Mucosa of rectum (tissue), 2 donors: Measurements from ENCODE around the gene TNK1.
"Not testable (repeated sequence)": the region's sequence is repeated elsewhere in the genome, so short reads cannot be mapped to it uniquely, and the experiment has no call there.

ENCODE experiments used
- H3K27ac ChIP-seq, 2 donors: one replicate each; pipeline ENCODE4 v1.7.0; 2013; ENCODE audit warnings: inconsistent platforms in 2 of 2, low read depth in 2 of 2, low read length in 2 of 2
- H3K27me3 ChIP-seq, 2 donors: one replicate each; pipeline ENCODE4 v1.7.0; 2013; ENCODE audit warnings: low read length in 2 of 2; ENCODE audit not compliant: control insufficient read depth in 2 of 2, insufficient read depth in 2 of 2
- H3K36me3 ChIP-seq, 2 donors: one replicate each; pipeline ENCODE4 v1.7.0; 2013; ENCODE audit warnings: low read length in 2 of 2; ENCODE audit not compliant: control insufficient read depth in 2 of 2, insufficient read depth in 2 of 2
- H3K4me1 ChIP-seq, 2 donors: one replicate each; pipeline ENCODE4 v1.7.0; 2013; ENCODE audit warnings: low read length in 2 of 2, mild to moderate bottlenecking in 1 of 2; ENCODE audit not compliant: control insufficient read depth in 2 of 2, insufficient read depth in 2 of 2
- H3K4me3 ChIP-seq, 2 donors: one replicate each; pipeline ENCODE4 v1.7.0; 2013; ENCODE audit warnings: low read length in 2 of 2
- H3K9ac ChIP-seq, 2 donors: one replicate each; pipeline ENCODE4 v1.7.0; 2013; ENCODE audit warnings: low read length in 2 of 2, low read depth in 1 of 2, mild to moderate bottlenecking in 1 of 2
- H3K9me3 ChIP-seq, 2 donors: one replicate each; pipeline ENCODE4 v1.7.0; 2013; ENCODE audit warnings: low read length in 2 of 2; ENCODE audit not compliant: control insufficient read depth in 2 of 2
- donor health status: healthy.
- donor health status: Normal muscosa, but diverticular disease.

The TNK1 gene

GRCh38 chr17:7380855-7381683 is at the start of gene TNK1:
Gene TNK1, plus strand, starts transcription at chr17:7381089. Its CDS starts 1,838 bp downstream, at chr17:7382927.
- Histone ChIP-seq H3K36me3 (peaks cover 7 to 8% of the 10 kb centered on the region in 2 donors), H3K4me1 (peaks cover 13 to 16% of the 10 kb centered on the region in 2 donors), H3K4me3 (peak within 1 kb of the TSS; percentile 69 to 77), H3K27me3 (no peaks in the 10 kb centered on the region), H3K9me3 (no peaks in the 10 kb centered on the region), H3K9ac (peak within 1 kb of the TSS; percentile 75 to 86), H3K27ac (peak within 1 kb of the TSS; percentile 57 to 67)

DNA sequence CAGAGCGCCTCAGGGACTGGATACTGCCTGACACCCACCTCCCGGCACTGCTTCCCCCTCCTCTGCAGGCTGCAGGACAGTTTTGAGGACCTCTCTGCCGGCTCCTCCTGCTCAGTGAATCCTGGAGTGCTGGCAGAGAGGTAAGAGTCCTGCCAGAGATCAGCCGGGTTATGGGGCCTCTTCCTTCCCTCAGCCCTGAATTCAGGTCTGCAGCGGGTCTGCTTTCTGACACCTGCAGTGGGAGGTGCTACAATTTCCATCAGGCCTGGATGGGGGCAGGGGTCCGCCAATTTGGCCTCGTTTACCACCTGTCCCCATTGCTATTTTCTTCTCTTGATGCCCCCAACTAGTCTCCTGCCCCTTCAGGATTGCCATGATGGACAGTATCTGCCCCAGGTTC is 48.8 kb upstream of the TNK1 start:
- Histone ChIP-seq H3K4me1 (peaks cover 7 to 28% of the 10 kb centered on the region in 2 donors), H3K36me3 (no peaks in the 10 kb centered on the region), H3K9me3 (no peaks in the 10 kb centered on the region), H3K4me3 (no peak overlapping the region), H3K27ac (no peak overlapping the region), H3K27me3 (peaks cover 0 to 2% of the 10 kb centered on the region in 2 donors), H3K9ac (no peak overlapping the region)

DNA sequence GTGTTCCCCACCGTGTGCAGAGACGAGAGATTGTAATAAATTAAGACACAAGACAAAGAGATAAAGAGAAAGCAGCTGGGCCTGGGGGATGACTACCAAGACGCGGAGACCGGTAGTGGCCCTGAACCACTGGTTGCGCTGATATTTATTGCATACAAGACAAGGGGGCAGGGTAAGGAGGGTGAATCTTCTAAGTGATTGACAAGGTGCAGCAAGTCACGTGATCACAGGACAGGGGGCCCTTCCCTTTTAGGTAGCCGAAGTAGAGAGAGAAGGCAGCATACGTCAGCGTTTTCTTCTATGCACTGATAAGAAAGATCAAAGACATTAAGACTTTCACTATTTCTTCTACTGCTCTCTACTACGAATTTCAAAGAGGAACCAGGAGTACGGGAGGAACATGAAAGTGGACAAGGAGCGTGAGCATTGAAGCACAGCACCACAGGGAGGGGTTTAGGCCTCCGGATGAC is 48.3 kb upstream of the TNK1 start:
- H3K27me3 ChIP-seq, H3K27ac ChIP-seq: not testable (repeated sequence)

GRCh38 chr17:7334938-7335538 is 45.9 kb upstream of the TNK1 start:
- Histone ChIP-seq H3K4me1 (peaks cover 0 to 18% of the 10 kb centered on the region in 2 donors), H3K27me3 (peaks cover 0 to 2% of the 10 kb centered on the region in 2 donors)

More for the DNA sequence above, 48.3 kb upstream of the TNK1 start:
- not testable (repeated sequence) for H3K36me3 ChIP-seq, H3K9ac ChIP-seq, H3K9me3 ChIP-seq, H3K4me3 ChIP-seq
- H3K4me1 ChIP-seq: peaks cover 7 to 28% of the 10 kb centered on the region in 2 donors

GRCh38 chr17:7335765-7336164 is 45.1 kb upstream of the TNK1 start:
- not testable (repeated sequence) for H3K9ac ChIP-seq, H3K4me3 ChIP-seq, H3K27me3 ChIP-seq, H3K9me3 ChIP-seq, H3K36me3 ChIP-seq
- H3K4me1 ChIP-seq: peaks cover 0 to 12% of the 10 kb centered on the region in 2 donors
- H3K27ac ChIP-seq: peak overlapping the region in 1 of 2 donors; percentile 48

More at GRCh38 chr17:7334938-7335538, 45.9 kb upstream of the TNK1 start:
- no peak overlapping the region for H3K27ac ChIP-seq
- H3K4me3 ChIP-seq: no peak overlapping the region
- no peaks in the 10 kb centered on the region for H3K9me3 ChIP-seq
- no peak overlapping the region for H3K9ac ChIP-seq
- H3K36me3 ChIP-seq: no peaks in the 10 kb centered on the region

DNA sequence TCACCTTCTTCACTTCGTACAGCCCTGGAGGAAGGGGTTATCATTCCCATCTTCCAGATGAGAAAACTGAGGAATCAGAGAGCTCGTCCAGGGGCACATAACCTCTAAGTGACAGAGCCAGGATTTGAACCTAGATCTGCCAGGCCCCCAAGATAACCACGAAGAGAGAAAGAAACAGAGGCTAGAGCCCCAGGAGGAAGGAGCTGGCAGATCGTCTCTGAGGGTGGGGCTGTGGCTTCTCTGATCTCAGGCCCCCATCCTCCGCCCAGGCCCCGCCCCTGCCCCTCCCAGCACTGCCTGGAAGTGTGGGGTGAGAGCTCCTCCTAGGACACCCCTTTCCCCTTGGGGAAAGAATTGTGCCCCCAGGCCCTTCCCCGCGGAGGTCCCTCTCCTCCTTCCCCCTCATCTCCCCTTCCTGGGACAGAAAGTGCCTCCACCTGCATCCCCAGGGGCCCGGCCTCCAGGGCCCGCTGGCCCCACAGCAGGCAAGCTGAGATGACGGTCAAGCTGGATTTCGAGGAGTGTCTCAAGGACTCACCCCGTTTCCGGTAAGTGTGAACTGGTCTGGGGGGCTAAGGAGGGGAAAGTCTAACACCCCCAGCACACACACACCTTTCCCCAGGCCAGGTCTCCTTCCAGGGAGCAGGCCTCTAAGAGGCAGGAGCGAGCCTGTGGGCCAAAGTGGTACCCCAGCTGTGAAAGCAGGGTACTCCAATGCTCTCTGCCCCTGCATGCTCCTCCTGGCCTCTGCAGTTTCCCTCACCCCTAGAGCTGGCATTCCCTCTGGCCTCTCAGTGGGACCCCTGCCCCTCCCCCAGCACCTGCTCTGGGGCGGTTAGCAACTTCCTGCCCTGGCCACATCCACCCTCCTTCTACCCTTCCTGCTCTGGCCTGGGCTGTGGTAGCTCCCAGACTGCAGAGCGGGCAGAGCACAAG is 44.4 kb upstream of the TNK1 start, which contains the start of gene ACAP1:
TSS of gene ACAP1 (plus strand) at position 290 of the 936 bp plus-strand sequence. CDS start at position 496, 206 bp downstream.
- no peaks in the 10 kb centered on the region for H3K9me3 ChIP-seq
- no peaks in the 10 kb centered on the region for H3K36me3 ChIP-seq
- H3K4me1 ChIP-seq: peaks cover 0 to 12% of the 10 kb centered on the region in 2 donors
- H3K27me3 ChIP-seq: peaks cover 0 to 2% of the 10 kb centered on the region in 2 donors
- H3K4me3 ChIP-seq: peak within 1 kb of the TSS; percentile 53 to 75
- H3K9ac ChIP-seq: peak within 1 kb of the TSS; percentile 43 to 56
- peak within 1 kb of the TSS in 1 of 2 donors; percentile 78 for H3K27ac ChIP-seq

DNA sequence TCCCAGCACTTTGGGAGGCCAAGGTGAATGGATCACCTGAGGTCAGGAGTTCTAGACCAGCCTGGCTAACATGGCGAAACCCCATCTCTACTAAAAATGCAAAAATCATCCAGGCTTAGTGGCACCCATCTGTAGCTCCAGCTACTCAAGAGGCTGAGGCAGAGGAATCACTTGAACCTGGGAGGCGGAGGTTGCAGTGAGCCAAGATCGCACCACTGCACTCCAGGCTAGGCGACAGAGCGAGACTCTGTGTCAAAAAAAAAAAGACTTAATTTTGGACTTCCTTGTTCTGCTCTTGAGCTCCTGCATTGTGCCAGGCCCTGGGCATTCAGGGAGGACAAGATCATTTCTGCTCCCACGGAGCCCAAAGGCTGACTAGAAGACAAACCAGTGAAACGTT is 43.3 kb upstream of the TNK1 start:
- not testable (repeated sequence) for H3K4me1 ChIP-seq, H3K36me3 ChIP-seq, H3K27me3 ChIP-seq, H3K27ac ChIP-seq, H3K9me3 ChIP-seq, H3K9ac ChIP-seq
- H3K4me3 ChIP-seq: peak overlapping the region in 1 of 2 donors; percentile 75

GRCh38 chr17:7340179-7340578 is 40.7 kb upstream of the TNK1 start:
- H3K9me3 ChIP-seq: no peaks in the 10 kb centered on the region
- H3K4me1 ChIP-seq: peaks cover 0 to 10% of the 10 kb centered on the region in 2 donors
- no peak overlapping the region for H3K9ac ChIP-seq
- H3K36me3 ChIP-seq: peaks cover 0 to 5% of the 10 kb centered on the region in 2 donors
- no peak overlapping the region for H3K27ac ChIP-seq
- H3K4me3 ChIP-seq: no peak overlapping the region
- H3K27me3 ChIP-seq: peaks cover 2 to 4% of the 10 kb centered on the region in 2 donors

DNA sequence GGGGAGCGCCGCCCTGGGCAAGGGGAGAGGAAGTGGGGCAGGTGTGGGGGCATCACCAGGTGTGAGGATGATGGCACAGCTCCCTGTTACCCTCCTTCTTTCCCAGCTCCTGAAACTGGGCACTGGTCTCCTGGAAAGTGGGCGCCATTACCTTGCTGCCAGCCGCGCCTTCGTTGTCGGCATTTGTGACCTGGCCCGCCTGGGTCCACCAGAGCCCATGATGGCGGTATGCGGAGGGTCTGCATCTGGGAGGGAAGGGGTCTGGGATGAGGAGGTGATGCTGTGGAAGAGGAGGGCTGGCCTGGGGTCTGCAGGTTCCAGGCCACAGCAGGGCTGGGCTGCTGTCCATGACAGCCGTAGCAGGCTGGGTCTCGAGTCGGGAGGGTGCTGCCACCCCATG is 39.0 kb upstream of the TNK1 start:
- Histone ChIP-seq H3K27ac (no peak overlapping the region), H3K27me3 (peaks cover 0 to 4% of the 10 kb centered on the region in 2 donors), H3K36me3 (peaks cover 0 to 5% of the 10 kb centered on the region in 2 donors), H3K4me1 (peaks cover 0 to 4% of the 10 kb centered on the region in 2 donors), H3K9ac (no peak overlapping the region), H3K4me3 (no peak overlapping the region), H3K9me3 (no peaks in the 10 kb centered on the region)
